ENCODE results near the gene TMEM9.

- no peak for TF ChIP-seq POLR2AphosphoS5 (IDR thresholded peaks at IDR 0.05)
- TF ChIP-seq CTCF (IDR thresholded peaks at IDR 0.05): no peak
Observed at GRCh38 chr1:201181726-201182125, 27.5 kb upstream of the TMEM9 start.
